K562 (cell line): ENCODE measurements around the gene PLG. TPM values are rescaled to one million over a fixed set of nuclear protein-coding genes. Genes with fewer than 3 reads are reported as not detected.

Source experiments
- ATAC-seq: fragments of 200-7000 bp; cut with Tn5 transposase; 3 replicates; pipeline ENCODE4 v1.9.1; 2020; ENCODE audit warnings: moderate library complexity
- BruUV-seq: library from RNA; stranded (reverse); fragments of 400-500 nt; replicated peaks from 2 replicates; lab custom pipeline; 2021; lab: Mats Ljungman, UMichigan
- CTCF ChIA-PET: fragments of 300-600 bp; formaldehyde crosslinking; extraction: SDS; loops from one replicate; lab custom pipeline; 2021; ENCODE audit warnings: low intra/inter-chr PET ratio; lab: Yijun Ruan, JAX
- POLR2A ChIA-PET: fragments of 300-600, 350-650 bp; sonication (Branson Sonifier 250); formaldehyde crosslinking; extraction: SDS; loops from one replicate; lab custom pipeline; 2021; ENCODE audit warnings: antibody characterized with exemption, inconsistent platforms; lab: Yijun Ruan, JAX
- DNase-seq, 4 experiments: peaks; one replicate each; pipeline versions ENCODE4 v3.0.0 to v3.0.0-alpha.2; 2011 to 2018; ENCODE audit warnings: low spot score in 3 of 4, mixed read lengths in 3 of 4; ENCODE audit errors: extremely low read depth in 1 of 4
- FAIRE-seq: peaks from 2 replicates; lab custom pipeline; 2011; peaks lifted over from hg19 to GRCh38; lab: Jason Lieb, UNC
- H2AFZ ChIP-seq: 2 replicates; pipeline ENCODE4 v1.6.0; 2011; ENCODE audit warnings: low read depth, low read length, control low read depth, inconsistent platforms
- H3K27ac ChIP-seq: fragments of 200-600 bp; 3 replicates; pipeline ENCODE4 v1.8.0; 2011; ENCODE audit warnings: low read depth, mild to moderate bottlenecking, control low read depth, inconsistent platforms, low read length, moderate library complexity, mixed read lengths; ENCODE audit errors: extremely low read depth
- H3K27me3 ChIP-seq, 2 experiments: fragments of 300-600 bp in 1 of 2; 2 replicates in 1 of 2; 3 replicates in 1 of 2; pipeline versions ENCODE4 v1.6.0 to v1.8.0; 2011; ENCODE audit warnings: inconsistent platforms in 2 of 2, low read length in 2 of 2, mild to moderate bottlenecking in 1 of 2, mixed read lengths in 1 of 2, moderate library complexity in 1 of 2; ENCODE audit not compliant: control insufficient read depth in 2 of 2, insufficient read depth in 2 of 2
- H3K36me3 ChIP-seq: fragments of 300-600 bp; 3 replicates; pipeline ENCODE4 v1.8.0; 2011; ENCODE audit warnings: mild to moderate bottlenecking, low read length, inconsistent platforms; ENCODE audit not compliant: control insufficient read depth, insufficient read depth
- H3K4me1 ChIP-seq, 2 experiments: fragments of 200-600 bp in 1 of 2; replicated peaks in 1 of 2; 2 replicates in 1 of 2; 3 replicates in 1 of 2; pipeline versions ENCODE4 v1.5.1 to v1.8.0; 2011; ENCODE audit warnings: inconsistent platforms in 2 of 2, low read length in 2 of 2, mild to moderate bottlenecking in 1 of 2, mixed read lengths in 1 of 2, moderate library complexity in 1 of 2; ENCODE audit not compliant: control insufficient read depth in 2 of 2, insufficient read depth in 2 of 2
- H3K4me2 ChIP-seq: 2 replicates; pipeline ENCODE4 v1.6.1; 2011; ENCODE audit warnings: low read length, control low read depth, inconsistent platforms, mixed read lengths; ENCODE audit not compliant: insufficient read depth
- H3K4me3 ChIP-seq: fragments of 200-600 bp; sonication (generic), shearing (Covaris generic); 2 replicates; pipeline ENCODE4 v1.5.1; 2016; ENCODE audit warnings: control low read depth, inconsistent platforms
- H3K79me2 ChIP-seq: fragments of 200-600 bp; 3 replicates; pipeline ENCODE4 v1.8.0; 2011; ENCODE audit warnings: low read length, inconsistent platforms; ENCODE audit not compliant: control insufficient read depth, insufficient read depth
- H3K9ac ChIP-seq, 2 experiments: 2 replicates each; pipeline versions ENCODE4 v1.6.0 to v1.6.1; 2011; ENCODE audit warnings: low read depth in 2 of 2, low read length in 2 of 2, control low read depth in 1 of 2, inconsistent platforms in 1 of 2, mild to moderate bottlenecking in 1 of 2, mixed read lengths in 1 of 2; ENCODE audit not compliant: insufficient read depth in 1 of 2
- H3K9me1 ChIP-seq: one replicate; pipeline ENCODE4 v1.6.0; 2011; ENCODE audit warnings: inconsistent platforms, mild to moderate bottlenecking, low read length, moderate library complexity; ENCODE audit not compliant: control insufficient read depth, insufficient read depth
- H3K9me3 ChIP-seq: replicated peaks from 2 replicates; pipeline ENCODE4 v1.5.1; 2011; ENCODE audit warnings: low read depth, low read length, inconsistent platforms; ENCODE audit not compliant: control insufficient read depth, insufficient read depth
- H4K20me1 ChIP-seq: replicated peaks from 2 replicates; pipeline ENCODE4 v1.6.1; 2011; ENCODE audit warnings: low read length, inconsistent platforms, mixed read lengths; ENCODE audit not compliant: control insufficient read depth, insufficient read depth
- C11orf30 ChIP-seq: fragments of 450-650 bp; IDR thresholded peaks from 2 replicates; pipeline ENCODE4 v1.6.1; 2016; ENCODE audit warnings: low read depth, mild to moderate bottlenecking
- E2F1 ChIP-seq: sonication (generic); formaldehyde crosslinking; IDR thresholded peaks from 2 replicates; pipeline ENCODE4 v1.8.1; 2023; ENCODE audit warnings: mild to moderate bottlenecking, missing genetic modification reagents, moderate library complexity
- EHMT2 ChIP-seq: fragments of 450-650 bp; IDR thresholded peaks from 2 replicates; pipeline ENCODE4 v1.6.1; 2018; ENCODE audit warnings: antibody characterized with exemption
- MAFF ChIP-seq: IDR thresholded peaks from 2 replicates; pipeline ENCODE4 v1.6.1; 2012; ENCODE audit warnings: low read length, improper control_type of control experiment
- MAFG ChIP-seq: fragments of 450-650 bp; conservative IDR thresholded peaks from 2 replicates; pipeline ENCODE4 v1.6.1; 2016; ENCODE audit warnings: missing genetic modification characterization, missing compliant biosample characterization
- MTA2 ChIP-seq: fragments of 450-650 bp; IDR thresholded peaks from 2 replicates; pipeline ENCODE4 v1.6.1; 2016; ENCODE audit warnings: low read depth
- POLR2B ChIP-seq: fragments of 450-650 bp; IDR thresholded peaks from 2 replicates; pipeline ENCODE4 v1.6.1; 2018; ENCODE audit warnings: low read depth; ENCODE audit not compliant: partially characterized antibody
- PRMT5 ChIP-seq: sonication (generic); formaldehyde crosslinking; IDR thresholded peaks from 2 replicates; pipeline ENCODE4 v1.5.0; 2020; ENCODE audit warnings: missing genetic modification reagents
- TCFL5 ChIP-seq: fragments of 250-450 bp; sonication (Bioruptor Pico); conservative IDR thresholded peaks from 2 replicates; pipeline ENCODE4 v1.6.1; 2021; ENCODE audit warnings: mild to moderate bottlenecking, moderate library complexity, matching md5 sums
- XRCC3 ChIP-seq: fragments of 450-650 bp; IDR thresholded peaks from 2 replicates; pipeline ENCODE4 v1.6.1; 2017; ENCODE audit warnings: mild to moderate bottlenecking, moderate library complexity
- ZNF316 ChIP-seq: fragments of 450-650 bp; IDR thresholded peaks from 2 replicates; pipeline ENCODE4 v1.6.1; 2016
- ZNF695 ChIP-seq: fragments of 450-650 bp; formaldehyde crosslinking; IDR thresholded peaks from 2 replicates; pipeline ENCODE4 v1.4.0; 2020; ENCODE audit warnings: mild to moderate bottlenecking, moderate library complexity
- ZSCAN32 ChIP-seq: fragments of 450-650 bp; formaldehyde crosslinking; IDR thresholded peaks from 2 replicates; pipeline ENCODE4 v1.4.0; 2020; ENCODE audit warnings: mild to moderate bottlenecking, moderate library complexity
- WGBS: fragments of 100-300 bp; shearing (Covaris generic); methylation state at CpG from one replicate; pipeline ENCODE4 v1.1.6; 2016; ENCODE audit warnings: low coverage, mixed read lengths; ENCODE audit not compliant: insufficient coverage; ENCODE audit errors: missing lambda C conversion rate; 5-methylcytosine and 5-hydroxymethylcytosine counted together
- in situ Hi-C: fragments of 300-500 bp; cut with MboI; formaldehyde crosslinking; loops from 4 replicates; pipeline ENCODE4 v1.15.0; 2018; ENCODE audit warnings: inconsistent platforms, mixed read lengths
- intact Hi-C: fragments of 100-400 bp; cut with micrococcal nuclease; formaldehyde crosslinking; loops from 2 replicates; pipeline ENCODE4 v1.14.2; 2022
- polyA plus RNA-seq, 8 experiments: library from polyadenylated mRNA; depleted of rRNA in 4 of 8; stranded (reverse) in 5 of 8; unstranded in 3 of 8; fragments of >200 nt; fragmentation: Nextera tagmentation in 2 of 8; fragmentation: Illumina TruSeq in 1 of 8; extraction: Ambion mirVana in 2 of 8; extraction: Trizol in 1 of 8; gene quantifications; 2 replicates each; pipeline versions ENCODE4 v1.2.1 to v1.2.3, GENCODE V29; 2011 to 2014; ENCODE audit warnings: inconsistent platforms in 1 of 8, missing spikeins in 1 of 8
- total RNA-seq, 7 experiments: library from RNA; depleted of rRNA in 6 of 7; stranded (reverse); fragments of >200 nt in 6 of 7; fragmentation: Illumina TruSeq in 2 of 7; extraction: Trizol in 2 of 7; gene quantifications; 2 replicates each; pipeline versions ENCODE4 v1.2.1 to v1.2.3, GENCODE V29; 2011 to 2021; ENCODE audit warnings: low replicate concordance in 1 of 7

PLG gene
- total and polyA plus RNA-seq, 9 of the 15 experiments (the other 6 are each of a cell fraction or from before 2014, with no cell fraction given) = 0.64 TPM; not detected in 8

- no peak overlapping the region for H3K4me3 ChIP-seq
- in situ Hi-C loops (loop anchor here (5.0 kb wide), 1 partner anchor 638 kb away; no protein-coding TSS in a partner anchor), intact Hi-C loops (loop anchor here (5.0 to 10.0 kb wide), 2 partner anchors 360 to 418 kb away; no protein-coding TSS in a partner anchor)
- peaks cover 0 to 6% of the 10 kb centered on the region in 2 experiments; a peak in 1 of 5 replicates for H3K27me3 ChIP-seq
- H3K4me1 ChIP-seq = no peaks in the 10 kb centered on the region
- no peak overlapping the region for H2AFZ ChIP-seq
- WGBS = 0% methylated on average over 1 of the region's 1 CpG
- H3K9me1 ChIP-seq = no peaks in the 10 kb centered on the region
- TF ChIP-seq XRCC3 (no peak), MAFG (peak; percentile 64), ZNF316 (peak; percentile 88), C11orf30 (peak; percentile 69), MAFF (peak; percentile 51)
- H4K20me1 ChIP-seq = no peaks in the 10 kb centered on the region
- DNase-seq (no peak), FAIRE-seq (no peak), ATAC-seq (no peak)
- H3K9me3 ChIP-seq = no peaks in the 10 kb centered on the region
- no peak overlapping the region for H3K9ac ChIP-seq
- CTCF ChIA-PET = interaction anchor here (0.7 kb wide), 1 partner anchor 300 kb away, joined by 3 read pairs; no protein-coding TSS in a partner anchor
- POLR2A ChIA-PET = interaction anchor here (0.6 to 1.0 kb wide), 3 partner anchors 9 to 263 kb away, joined by 3 to 4 read pairs (median 4); no protein-coding TSS in a partner anchor
- no TSS peak for BruUV-seq
- no peaks in the 10 kb centered on the region for H3K36me3 ChIP-seq
- no peak overlapping the region for H3K4me2 ChIP-seq
- H3K79me2 ChIP-seq = no peaks in the 10 kb centered on the region
- H3K27ac ChIP-seq = no peak overlapping the region
Observed at GRCh38 chr6:160734627-160735026, 32.6 kb downstream of the PLG start.

GRCh38 chr6:160735523-160735922 is 33.5 kb downstream of the PLG start:
- no peak overlapping the region for H3K4me2 ChIP-seq
- peaks cover 0 to 6% of the 10 kb centered on the region in 2 experiments; a peak in 1 of 5 replicates for H3K27me3 ChIP-seq
- 6% methylated on average over 3 of the region's 3 CpGs for WGBS
- ATAC-seq = no peak
- TF ChIP-seq MTA2 = no peak
- TF ChIP-seq TCFL5 (CRISPR knock-in tag) = no peak
- no peak for TF ChIP-seq ZNF695 (CRISPR knock-in tag)
- TF ChIP-seq E2F1 (CRISPR knock-in tag) = no peak
- no peak for TF ChIP-seq POLR2B
- no peak for TF ChIP-seq EHMT2
- no peak for TF ChIP-seq PRMT5
- no peak for TF ChIP-seq ZSCAN32 (CRISPR knock-in tag)
- no peaks in the 10 kb centered on the region for H3K79me2 ChIP-seq
- no peaks in the 10 kb centered on the region for H4K20me1 ChIP-seq
- ChIA-PET POLR2A (no interaction called here), CTCF (no interaction called here)
- no peaks in the 10 kb centered on the region for H3K4me1 ChIP-seq
- no peaks in the 10 kb centered on the region for H3K9me3 ChIP-seq
- H3K36me3 ChIP-seq = no peaks in the 10 kb centered on the region
- in situ Hi-C loops = no loop called here
- no peak overlapping the region for H2AFZ ChIP-seq
- DNase-seq = no peak
- H3K9ac ChIP-seq = no peak overlapping the region
- H3K9me1 ChIP-seq = no peaks in the 10 kb centered on the region
- H3K4me3 ChIP-seq = no peak overlapping the region
- H3K27ac ChIP-seq = no peak overlapping the region
- BruUV-seq = no TSS peak
- no peak for FAIRE-seq
- intact Hi-C loops = loop anchor here (10.0 kb wide), 1 partner anchor 359 kb away; no protein-coding TSS in a partner anchor
